Endometrial microvascular endothelial cells (primary cell): ENCODE results near the gene SYNGR3. TPM values are rescaled to one million over a fixed set of nuclear protein-coding genes. Genes with fewer than 3 reads are reported as not detected.

Experiments
- in situ Hi-C: cut with HindIII; loops from 2 replicates; pipeline ENCODE4 v1.10.0; 2017; ENCODE audit warnings: low sequenced_read_pairs, low pct_unique_long_range_greater_than_20kb; ENCODE audit errors: inconsistent ontology term
- total RNA-seq: library from RNA; depleted of rRNA; stranded (reverse); fragments of >200 nt; gene quantifications from one replicate; pipeline ENCODE4 v1.2.3, GENCODE V29; 2015; ENCODE audit errors: inconsistent ontology term

SYNGR3 gene
- total RNA-seq, 1 donor from 2014 or later: not detected

DNA sequence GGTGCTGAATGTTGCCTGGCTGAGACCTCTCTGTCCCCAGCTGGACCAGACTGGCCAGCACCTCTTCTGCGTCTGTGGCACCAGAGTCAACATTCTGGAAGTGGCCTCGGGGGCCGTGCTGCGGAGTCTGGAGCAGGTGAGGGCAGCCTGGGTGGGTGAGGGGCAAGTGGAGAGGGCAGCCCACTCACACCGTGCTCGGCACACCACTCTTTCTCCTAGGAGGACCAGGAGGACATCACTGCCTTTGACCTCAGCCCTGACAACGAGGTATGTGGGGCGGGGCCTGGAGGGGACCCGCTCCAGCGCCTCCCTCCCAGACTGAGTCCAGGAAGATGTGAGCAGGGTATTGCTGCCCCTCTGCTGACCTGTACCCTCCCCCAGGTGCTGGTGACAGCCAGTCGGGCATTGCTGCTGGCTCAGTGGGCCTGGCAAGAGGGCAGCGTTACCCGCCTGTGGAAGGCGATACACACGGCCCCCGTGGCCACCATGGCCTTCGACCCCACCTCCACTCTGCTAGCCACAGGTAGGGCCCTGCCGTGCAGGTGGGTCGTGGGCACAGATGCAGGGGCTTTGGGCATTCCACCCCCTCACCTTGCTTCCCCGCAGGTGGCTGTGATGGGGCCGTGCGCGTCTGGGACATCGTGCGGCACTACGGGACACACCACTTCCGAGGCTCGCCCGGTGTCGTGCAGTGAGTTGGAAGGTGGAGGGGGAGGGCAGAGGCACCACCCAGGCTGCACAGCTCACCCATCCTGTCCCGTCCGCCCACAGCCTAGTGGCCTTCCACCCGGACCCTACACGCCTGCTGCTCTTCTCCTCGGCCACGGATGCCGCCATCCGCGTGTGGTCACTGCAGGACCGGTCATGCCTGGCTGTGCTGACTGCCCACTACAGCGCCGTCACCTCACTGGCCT, 15.4 kb upstream of the SYNGR3 start:
- in situ Hi-C loops: no loop called here

DNA sequence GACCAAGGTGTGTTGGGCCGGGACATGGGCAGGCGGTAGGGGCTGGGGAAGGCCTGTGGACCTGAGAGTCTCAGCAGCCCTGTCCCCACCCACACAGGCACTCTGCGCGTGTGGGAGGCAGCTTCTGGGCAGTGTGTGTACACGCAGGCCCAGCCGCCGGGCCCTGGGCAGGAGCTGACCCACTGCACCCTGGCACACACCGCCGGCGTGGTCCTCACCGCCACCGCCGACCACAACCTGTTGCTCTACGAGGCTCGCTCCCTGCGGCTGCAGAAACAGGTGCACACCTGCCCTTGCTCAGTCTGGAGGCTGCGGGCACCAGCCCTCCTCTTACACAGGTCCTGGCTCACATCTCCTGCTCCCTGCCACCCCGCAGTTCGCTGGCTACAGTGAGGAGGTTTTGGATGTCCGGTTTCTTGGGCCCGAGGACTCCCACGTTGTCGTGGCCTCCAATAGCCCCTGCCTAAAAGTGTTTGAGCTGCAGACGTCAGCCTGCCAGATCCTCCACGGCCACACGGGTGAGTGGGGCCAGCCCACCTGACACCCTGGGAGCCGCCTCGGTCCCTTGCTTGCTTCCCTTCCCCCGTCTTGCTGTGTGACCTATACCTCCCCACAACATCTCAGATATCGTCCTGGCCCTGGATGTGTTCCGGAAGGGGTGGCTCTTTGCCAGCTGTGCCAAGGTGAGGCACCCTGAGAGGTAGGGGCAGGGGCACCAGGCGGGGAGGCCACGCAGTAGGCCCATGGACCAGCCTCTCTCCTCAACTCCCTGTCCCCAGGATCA, 14.1 kb upstream of the SYNGR3 start:
- in situ Hi-C loops: no loop called here

GRCh38 chr16:1976216-1976520, 13.6 kb upstream of the SYNGR3 start:
- in situ Hi-C loops: no loop called here

- in situ Hi-C loops: no loop called here
Measured at GRCh38 chr16:1976951-1977874, 12.6 kb upstream of the SYNGR3 start.

GRCh38 chr16:1977875-1978268, 11.9 kb upstream of the SYNGR3 start:
- in situ Hi-C loops: no loop called here

DNA sequence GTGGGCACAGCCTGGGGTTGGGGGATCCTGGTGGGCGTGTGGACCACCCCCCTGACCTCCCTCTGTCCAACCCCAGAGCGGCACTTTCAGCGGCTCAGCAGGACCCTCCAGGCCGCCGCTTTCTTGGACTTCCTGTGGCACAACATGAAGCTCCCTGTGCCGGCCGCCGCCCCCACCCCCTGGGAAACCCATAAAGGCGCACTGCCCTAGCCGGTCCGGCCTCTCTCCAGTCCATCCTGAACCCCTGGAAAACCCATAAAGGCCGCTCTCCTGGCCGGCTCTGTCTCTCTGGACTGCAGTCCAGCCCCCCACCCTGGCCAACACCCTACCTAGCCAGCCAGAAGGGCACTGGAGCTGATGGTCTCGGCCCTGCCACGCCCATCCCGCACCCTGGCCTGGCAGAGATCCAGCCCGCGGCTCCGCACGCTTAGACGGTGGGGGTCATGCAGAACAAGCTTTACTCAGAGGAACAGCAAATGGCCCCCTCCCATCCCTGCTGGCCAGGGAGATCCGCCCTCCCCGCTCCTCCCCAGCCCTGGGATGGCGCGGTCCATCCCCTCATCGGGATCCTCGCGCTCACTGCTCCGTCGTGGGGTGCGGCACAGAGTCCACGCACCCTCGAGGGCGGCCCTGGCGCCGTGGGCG, 11.2 kb upstream of the SYNGR3 start:
- in situ Hi-C loops: no loop called here

DNA sequence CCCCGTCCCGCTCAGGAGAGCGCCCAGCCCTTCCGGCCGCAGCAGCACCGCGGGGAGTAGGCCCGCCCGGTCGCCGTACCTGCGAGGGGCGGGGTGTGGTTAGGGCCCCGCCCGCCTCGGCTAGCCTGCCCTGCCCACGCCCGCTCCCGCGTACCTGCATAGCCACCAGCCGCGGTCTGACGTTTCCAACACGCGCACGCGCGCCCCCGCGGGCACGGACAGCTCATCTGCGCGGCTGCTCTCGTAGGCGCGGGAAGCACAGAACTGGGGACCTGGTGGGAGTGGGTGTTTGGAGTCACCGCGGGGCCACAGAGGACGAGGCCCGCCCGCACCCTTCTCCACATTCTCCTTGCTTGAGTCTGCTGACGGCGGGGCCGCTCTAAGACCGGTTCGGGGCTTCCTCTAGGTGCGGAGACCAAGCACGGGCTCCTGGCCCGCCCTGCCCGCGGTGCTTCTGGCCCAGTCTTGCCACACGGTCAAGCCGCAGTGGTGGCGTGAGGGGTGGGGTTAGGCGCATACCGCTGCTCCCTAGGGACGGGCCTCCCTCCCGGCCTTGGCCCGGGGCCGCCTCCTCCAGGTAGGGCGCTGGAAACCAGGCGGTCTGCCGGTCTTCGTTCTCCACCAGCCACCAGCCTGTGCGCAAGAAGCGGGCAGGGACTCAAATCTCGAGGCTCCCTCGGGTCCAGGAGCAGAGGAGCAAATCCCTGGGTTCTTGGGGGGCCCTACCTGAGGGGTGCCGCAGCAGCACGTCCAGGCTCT, 10.3 kb upstream of the SYNGR3 start:
- in situ Hi-C loops: no loop called here

DNA sequence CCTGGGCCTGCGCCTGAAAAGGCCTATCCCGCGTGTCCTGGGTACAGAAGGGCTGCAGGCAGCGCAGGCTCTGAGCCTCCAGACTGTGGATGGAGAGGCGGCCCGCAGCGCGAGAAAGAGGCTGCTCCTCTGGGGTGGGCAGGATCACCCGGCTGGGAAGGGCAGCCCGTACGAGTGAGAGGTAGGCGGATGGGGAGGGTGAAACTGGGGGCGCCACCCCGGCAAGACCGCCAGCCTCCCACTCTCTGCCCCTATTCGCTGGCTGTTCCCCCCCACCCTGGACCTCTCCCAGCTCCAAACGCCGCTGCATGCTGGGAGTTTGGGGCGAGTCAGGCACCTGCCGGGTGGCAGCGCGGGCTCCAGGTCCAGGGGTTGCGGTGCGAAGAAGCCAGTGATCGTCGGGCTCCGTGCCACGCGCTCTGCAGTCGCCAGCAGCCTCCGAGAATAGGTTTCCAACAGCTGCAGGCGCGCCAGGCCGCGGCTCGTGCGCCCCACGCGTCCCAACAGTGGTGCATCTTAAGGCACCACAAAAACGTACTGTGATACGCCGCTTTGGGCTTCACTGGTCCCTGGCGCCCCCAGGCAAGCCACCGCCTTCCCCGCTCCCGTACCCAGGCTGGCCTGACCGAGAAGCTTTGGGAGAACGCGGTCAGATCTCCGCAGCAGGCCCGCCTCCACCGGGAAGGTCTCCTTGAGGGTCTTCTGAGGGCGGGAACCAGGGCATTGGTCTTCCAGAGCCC, 9.6 kb upstream of the SYNGR3 start:
- in situ Hi-C loops: no loop called here

GRCh38 chr16:1980770-1981087, 9.0 kb upstream of the SYNGR3 start:
- in situ Hi-C loops: no loop called here

DNA sequence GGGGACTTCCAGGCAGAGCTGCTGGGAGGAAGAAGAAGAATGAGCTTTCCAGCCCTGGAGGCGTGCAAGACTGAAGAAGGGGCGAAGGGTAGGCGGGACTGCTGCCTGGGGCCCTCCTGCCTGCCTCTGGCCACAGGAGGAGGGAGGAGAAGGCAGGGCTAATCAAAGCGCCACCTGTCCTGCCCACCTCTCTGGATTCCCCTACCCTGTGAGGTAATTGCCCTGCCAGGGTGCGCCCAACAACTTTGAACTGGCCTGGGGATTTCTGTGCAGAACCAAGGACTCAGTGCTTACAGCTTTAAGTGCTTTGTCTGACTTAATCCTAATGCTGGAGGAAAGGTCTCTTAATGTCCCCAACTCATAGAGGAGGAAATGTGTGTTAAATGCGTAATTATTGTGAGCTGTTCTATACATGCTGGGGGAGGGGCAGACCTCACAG, 8.4 kb upstream of the SYNGR3 start, which contains the start of gene NOXO1:
NOXO1 (minus strand) TSS at position 72 of the 439 bp plus-strand sequence. CDS start 290 bp downstream, outside the sequence.
- in situ Hi-C loops: no loop called here

- in situ Hi-C loops: no loop called here
Measured at GRCh38 chr16:1982013-1982433, 7.7 kb upstream of the SYNGR3 start.

DNA sequence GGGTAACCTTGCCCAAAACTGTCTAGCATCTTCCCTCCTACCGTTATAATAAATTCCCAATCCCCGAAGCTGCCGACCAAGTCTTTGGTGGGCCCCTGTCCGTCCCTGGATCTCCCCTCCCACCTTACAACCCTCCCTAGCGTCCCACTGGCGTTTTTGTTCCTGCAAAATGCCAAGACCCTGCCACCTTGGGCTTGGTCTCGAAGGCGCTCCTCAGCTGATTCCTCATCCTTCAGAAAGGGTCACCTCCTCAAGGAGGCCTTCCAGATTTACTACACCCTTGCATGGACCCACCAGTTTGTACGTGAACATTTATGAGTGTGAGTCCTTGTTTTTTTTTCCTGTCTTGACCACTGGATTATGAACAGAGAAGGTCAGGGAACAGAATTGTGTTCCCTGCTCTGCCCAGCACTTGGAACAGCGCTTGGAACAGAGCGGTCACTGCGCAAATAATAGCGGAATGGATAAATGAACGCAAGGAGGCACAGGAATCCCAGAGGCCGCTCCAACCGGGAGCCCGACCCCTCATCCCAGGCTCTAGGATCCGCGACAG, 6.7 kb upstream of the SYNGR3 start:
- in situ Hi-C loops: no loop called here

GRCh38 chr16:1983544-1984346, 6.0 kb upstream of the SYNGR3 start, which contains the start of gene GFER:
TSS of gene GFER (plus strand) at chr16:1984193. CDS start at chr16:1984219, 26 bp downstream.
- in situ Hi-C loops: no loop called here

- in situ Hi-C loops: no loop called here
Measured at GRCh38 chr16:1984347-1985225, 5.2 kb upstream of the SYNGR3 start.

GRCh38 chr16:1985466-1986150, 4.2 kb upstream of the SYNGR3 start:
- in situ Hi-C loops: no loop called here
